ENCODE measurements around the gene ZER1. TPM values are rescaled to one million over a fixed set of nuclear protein-coding genes. Genes with fewer than 3 reads are reported as not detected.

ZER1 gene
- total RNA-seq, 1 donor from 2014 or later, result 14.7 TPM

GRCh38 chr9:128718047-128718446 lies 53.7 kb downstream of the ZER1 start:
- Histone ChIP-seq H3K4me2 (no peak overlapping the region), H3K27ac (no peak overlapping the region), H3K9ac (no peak overlapping the region), H3K79me2 (ENCODE audit: low read depth) (peaks cover 3% of the 10 kb centered on the region), H3K4me3 (no peak overlapping the region), H3K36me3 (no peaks in the 10 kb centered on the region), H2AFZ (replicated peaks) (no peak overlapping the region), H3K27me3 (no peaks in the 10 kb centered on the region), H3K9me3 (ENCODE audit: low read depth) (no peaks in the 10 kb centered on the region), H3F3A (ENCODE audit: low read depth) (no peaks in the 10 kb centered on the region), H4K20me1 (ENCODE audit: low read depth) (no peaks in the 10 kb centered on the region), H3K4me1 (peaks cover 4% of the 10 kb centered on the region)
- peaks cover 6% of the 10 kb centered on the region for H3K4me1 Mint-ChIP-seq
- peaks cover 4% of the 10 kb centered on the region for H3K27me3 Mint-ChIP-seq (ENCODE audit: insufficient read depth, low read depth)
- H3K36me3 Mint-ChIP-seq, result peaks cover 4% of the 10 kb centered on the region
- no peak for DNase-seq (ENCODE audit: low spot score)
- H3K9me3 Mint-ChIP-seq, result no peaks in the 10 kb centered on the region
- H3K4me3 Mint-ChIP-seq, result no peak overlapping the region
- TF ChIP-seq CTCF (IDR thresholded peaks at IDR 0.05) (no peak), EZH2 (IDR thresholded peaks at IDR 0.05) (no peak), EZH2phosphoT487 (IDR thresholded peaks at IDR 0.05) (no peak)
- no peak overlapping the region for H3K27ac Mint-ChIP-seq

DNA sequence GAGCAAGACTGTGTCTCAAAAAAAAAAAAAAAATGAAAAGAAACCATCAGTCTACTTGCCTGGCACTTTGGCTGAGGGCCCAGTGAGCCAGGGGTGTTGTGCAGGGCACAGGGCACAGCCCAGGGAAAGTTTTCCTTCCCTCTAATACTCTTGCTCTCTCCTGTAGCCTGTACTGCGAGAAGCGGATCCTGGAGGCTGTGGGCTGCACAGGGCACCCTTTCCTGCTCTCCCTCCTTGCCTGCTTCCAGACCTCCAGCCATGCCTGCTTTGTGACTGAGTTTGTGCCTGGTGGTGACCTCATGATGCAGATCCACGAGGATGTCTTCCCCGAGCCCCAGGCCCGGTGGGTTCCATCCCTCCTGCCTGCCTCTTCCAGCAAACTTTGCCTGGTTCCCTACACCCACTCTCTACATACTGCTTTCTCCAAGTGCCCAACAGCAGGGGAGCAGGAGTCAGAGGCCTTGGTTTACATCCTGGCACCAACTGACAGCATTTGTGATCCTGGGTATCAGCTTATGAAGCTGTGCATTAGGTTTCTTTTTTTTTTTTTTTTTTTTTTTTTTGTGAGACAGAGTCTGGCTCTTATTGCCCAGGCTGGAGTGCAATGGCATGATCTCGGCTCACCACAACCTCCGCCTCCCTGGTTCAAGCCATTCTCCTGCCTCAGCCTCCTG lies 55.0 kb downstream of the ZER1 start:
- Histone ChIP-seq H3K79me2 (ENCODE audit: low read depth) (no peaks in the 10 kb centered on the region), H3K4me2 (no peak overlapping the region), H3K4me1 (no peaks in the 10 kb centered on the region), H2AFZ (replicated peaks) (no peak overlapping the region), H3K36me3 (no peaks in the 10 kb centered on the region), H3K9ac (no peak overlapping the region), H3K27me3 (no peaks in the 10 kb centered on the region), H3K4me3 (no peak overlapping the region), H3K9me3 (ENCODE audit: low read depth) (no peaks in the 10 kb centered on the region), H4K20me1 (ENCODE audit: low read depth) (no peaks in the 10 kb centered on the region), H3K27ac (no peak overlapping the region), H3F3A (ENCODE audit: low read depth) (no peaks in the 10 kb centered on the region)
- no peak for TF ChIP-seq EZH2phosphoT487 (IDR thresholded peaks at IDR 0.05)
- TF ChIP-seq CTCF (IDR thresholded peaks at IDR 0.05), result no peak
- TF ChIP-seq EZH2 (IDR thresholded peaks at IDR 0.05), result no peak
- DNase-seq (ENCODE audit: low spot score), result no peak
- Mint-ChIP-seq H3K9me3 (no peaks in the 10 kb centered on the region), H3K36me3 (peaks cover 6% of the 10 kb centered on the region), H3K4me1 (no peaks in the 10 kb centered on the region), H3K4me3 (no peak overlapping the region), H3K27me3 (ENCODE audit: insufficient read depth, low read depth) (no peaks in the 10 kb centered on the region), H3K27ac (no peak overlapping the region)

DNA sequence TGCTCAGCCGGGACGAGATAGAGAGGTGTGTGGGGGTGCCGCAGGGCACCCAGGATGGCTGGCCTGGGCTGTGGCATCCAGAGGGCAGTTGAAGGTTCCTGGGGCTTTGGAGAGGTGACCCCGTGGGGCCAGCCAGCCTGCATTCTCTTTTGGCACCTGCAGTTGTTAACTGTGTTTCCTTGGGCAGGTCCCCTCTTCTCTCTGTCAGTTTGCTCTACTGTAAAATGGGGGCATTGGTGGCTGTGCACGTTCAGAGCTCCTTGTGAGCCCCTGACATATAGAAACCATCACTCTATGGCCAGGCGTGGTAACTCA lies 56.3 kb downstream of the ZER1 start:
- H4K20me1 ChIP-seq (ENCODE audit: low read depth), result no peaks in the 10 kb centered on the region
- peaks cover 6% of the 10 kb centered on the region for H3K36me3 Mint-ChIP-seq
- H3K4me2 ChIP-seq, result no peak overlapping the region
- no peak overlapping the region for H3K27ac ChIP-seq
- H3K36me3 ChIP-seq, result no peaks in the 10 kb centered on the region
- DNase-seq (ENCODE audit: low spot score), result no peak
- no peak overlapping the region for H3K4me3 ChIP-seq
- no peaks in the 10 kb centered on the region for H3K4me1 ChIP-seq
- TF ChIP-seq EZH2phosphoT487 (IDR thresholded peaks at IDR 0.05) (no peak), CTCF (IDR thresholded peaks at IDR 0.05) (no peak), EZH2 (IDR thresholded peaks at IDR 0.05) (no peak)
- H3K9me3 ChIP-seq (ENCODE audit: low read depth), result no peaks in the 10 kb centered on the region
- no peak overlapping the region for H3K4me3 Mint-ChIP-seq
- no peaks in the 10 kb centered on the region for H3K27me3 ChIP-seq
- H2AFZ ChIP-seq (replicated peaks), result no peak overlapping the region
- H3F3A ChIP-seq (ENCODE audit: low read depth), result no peaks in the 10 kb centered on the region
- no peaks in the 10 kb centered on the region for H3K27me3 Mint-ChIP-seq (ENCODE audit: insufficient read depth, low read depth)
- no peaks in the 10 kb centered on the region for H3K79me2 ChIP-seq (ENCODE audit: low read depth)
- no peak overlapping the region for H3K27ac Mint-ChIP-seq
- no peak overlapping the region for H3K9ac ChIP-seq
- no peaks in the 10 kb centered on the region for H3K9me3 Mint-ChIP-seq
- H3K4me1 Mint-ChIP-seq, result no peaks in the 10 kb centered on the region

All from neural progenitor cell (in vitro differentiated cells).